Measurements from ENCODE around the gene PRICKLE2.
A peak's percentile ranks its signal among the peaks of the same experiment; 100 is the strongest.
"Not testable (repeated sequence)": the region's sequence is repeated elsewhere in the genome, so short reads cannot be mapped to it uniquely, and the experiment has no call there.

The PRICKLE2 gene

GRCh38 chr3:64093211-64093610, 132.1 kb downstream of the PRICKLE2 start (continued):
- no peak for TF ChIP-seq ZNF785 (tag by site-specific recombination; IDR thresholded peaks at IDR 0.05)
- TF ChIP-seq ZNF10 (tag by site-specific recombination; IDR thresholded peaks at IDR 0.05) = no peak
- no peak for TF ChIP-seq PRDM10 (tag by site-specific recombination; IDR thresholded peaks at IDR 0.05)

DNA sequence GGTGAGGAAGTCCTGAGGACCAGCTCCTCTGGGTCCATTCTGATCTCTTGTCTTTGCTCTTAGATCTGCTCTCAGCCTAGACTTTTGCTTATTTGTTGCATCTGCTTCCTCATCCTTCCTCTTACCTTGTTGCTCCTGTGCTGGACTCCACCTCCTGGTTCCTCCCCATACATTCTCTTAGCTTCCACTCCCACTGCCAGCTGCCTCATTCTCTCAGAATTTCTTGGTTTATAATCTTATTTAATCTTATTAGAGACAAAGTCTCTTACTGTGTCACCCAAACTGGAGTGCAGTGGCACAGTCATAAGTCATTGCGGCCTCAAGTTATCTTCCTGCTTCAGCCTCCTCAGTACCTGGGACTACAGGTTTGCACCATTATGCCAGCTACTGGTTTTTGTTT, 133.8 kb downstream of the PRICKLE2 start:
- no peak overlapping the region for H3K27ac ChIP-seq (ENCODE audit: extremely low read depth, low read depth, low read length)
- H3K36me3 ChIP-seq (ENCODE audit: control insufficient read depth in 2 of 2, insufficient read depth in 1 of 2, low read length in 2 of 2) = no peaks in the 10 kb centered on the region
- H3K4me1 ChIP-seq (ENCODE audit: control insufficient read depth, insufficient read depth, low read length) = peaks cover 6% of the 10 kb centered on the region
- H3K9me3 ChIP-seq (ENCODE audit: control insufficient read depth, insufficient read depth, low read depth, low read length) = no peaks in the 10 kb centered on the region
- TF ChIP-seq, protein P1, sequence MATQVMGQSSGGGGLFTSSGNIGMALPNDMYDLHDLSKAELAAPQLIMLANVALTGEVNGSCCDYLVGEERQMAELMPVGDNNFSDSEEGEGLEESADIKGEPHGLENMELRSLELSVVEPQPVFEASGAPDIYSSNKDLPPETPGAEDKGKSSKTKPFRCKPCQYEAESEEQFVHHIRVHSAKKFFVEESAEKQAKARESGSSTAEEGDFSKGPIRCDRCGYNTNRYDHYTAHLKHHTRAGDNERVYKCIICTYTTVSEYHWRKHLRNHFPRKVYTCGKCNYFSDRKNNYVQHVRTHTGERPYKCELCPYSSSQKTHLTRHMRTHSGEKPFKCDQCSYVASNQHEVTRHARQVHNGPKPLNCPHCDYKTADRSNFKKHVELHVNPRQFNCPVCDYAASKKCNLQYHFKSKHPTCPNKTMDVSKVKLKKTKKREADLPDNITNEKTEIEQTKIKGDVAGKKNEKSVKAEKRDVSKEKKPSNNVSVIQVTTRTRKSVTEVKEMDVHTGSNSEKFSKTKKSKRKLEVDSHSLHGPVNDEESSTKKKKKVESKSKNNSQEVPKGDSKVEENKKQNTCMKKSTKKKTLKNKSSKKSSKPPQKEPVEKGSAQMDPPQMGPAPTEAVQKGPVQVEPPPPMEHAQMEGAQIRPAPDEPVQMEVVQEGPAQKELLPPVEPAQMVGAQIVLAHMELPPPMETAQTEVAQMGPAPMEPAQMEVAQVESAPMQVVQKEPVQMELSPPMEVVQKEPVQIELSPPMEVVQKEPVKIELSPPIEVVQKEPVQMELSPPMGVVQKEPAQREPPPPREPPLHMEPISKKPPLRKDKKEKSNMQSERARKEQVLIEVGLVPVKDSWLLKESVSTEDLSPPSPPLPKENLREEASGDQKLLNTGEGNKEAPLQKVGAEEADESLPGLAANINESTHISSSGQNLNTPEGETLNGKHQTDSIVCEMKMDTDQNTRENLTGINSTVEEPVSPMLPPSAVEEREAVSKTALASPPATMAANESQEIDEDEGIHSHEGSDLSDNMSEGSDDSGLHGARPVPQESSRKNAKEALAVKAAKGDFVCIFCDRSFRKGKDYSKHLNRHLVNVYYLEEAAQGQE (tag by site-specific recombination; IDR thresholded peaks at IDR 0.05) = no peak
- TF ChIP-seq ZNF169 (tag by site-specific recombination; IDR thresholded peaks at IDR 0.05) (no peak), ZNF26 (tag by site-specific recombination; IDR thresholded peaks at IDR 0.05) (no peak), INSM2 (tag by site-specific recombination; IDR thresholded peaks at IDR 0.05) (no peak), ZNF37A (tag by site-specific recombination; IDR thresholded peaks at IDR 0.05) (no peak)
- H3K4me3 ChIP-seq (ENCODE audit: low read depth, low read length) = no peak overlapping the region
- CTCF ChIA-PET = interaction anchor here (0.6 kb wide), 1 partner anchor 28 kb away, joined by 3 read pairs; no protein-coding TSS in a partner anchor
- POLR2A ChIA-PET = no interaction called here

- POLR2A ChIA-PET = interaction anchor here (0.7 kb wide), 1 partner anchor 16 kb away, joined by 3 read pairs; no protein-coding TSS in a partner anchor
- H3K4me3 ChIP-seq (ENCODE audit: low read depth, low read length); CTCF ChIA-PET; H3K9me3 ChIP-seq (ENCODE audit: control insufficient read depth, insufficient read depth, low read depth, low read length); H3K36me3 ChIP-seq (ENCODE audit: control insufficient read depth in 2 of 2, insufficient read depth in 1 of 2, low read length in 2 of 2); H3K4me1 ChIP-seq (ENCODE audit: control insufficient read depth, insufficient read depth, low read length): not testable (repeated sequence)
- 0 out of 2 replicates have a peak, but pooled peaks have one; percentile 6 for TF ChIP-seq TRIM28 (IDR thresholded peaks at IDR 0.05; ENCODE audit: borderline replicate concordance, low read length)
- peak; percentile 37 for TF ChIP-seq PRDM10 (tag by site-specific recombination; IDR thresholded peaks at IDR 0.05)
- peak; percentile 56 for TF ChIP-seq GLIS1 (tag by site-specific recombination; IDR thresholded peaks at IDR 0.05)
- peak; percentile 68; the same call in 1 of the 2 replicates for TF ChIP-seq ZNF362 (tag by site-specific recombination; IDR thresholded peaks at IDR 0.05)
- H3K27ac ChIP-seq (ENCODE audit: extremely low read depth, low read depth, low read length) = peak overlapping the region; percentile 66
These were observed 135.9 kb downstream of the PRICKLE2 start for GRCh38 chr3:64089386-64089785.

Data from HEK293 (cell line).